ENCODE data around the gene TRIM52. TPM values are rescaled to one million over a fixed set of nuclear protein-coding genes. Genes with fewer than 3 reads are reported as not detected.

The TRIM52 gene
- total RNA-seq, 1 experiment from 2014 or later, result 7.6 TPM

DNA sequence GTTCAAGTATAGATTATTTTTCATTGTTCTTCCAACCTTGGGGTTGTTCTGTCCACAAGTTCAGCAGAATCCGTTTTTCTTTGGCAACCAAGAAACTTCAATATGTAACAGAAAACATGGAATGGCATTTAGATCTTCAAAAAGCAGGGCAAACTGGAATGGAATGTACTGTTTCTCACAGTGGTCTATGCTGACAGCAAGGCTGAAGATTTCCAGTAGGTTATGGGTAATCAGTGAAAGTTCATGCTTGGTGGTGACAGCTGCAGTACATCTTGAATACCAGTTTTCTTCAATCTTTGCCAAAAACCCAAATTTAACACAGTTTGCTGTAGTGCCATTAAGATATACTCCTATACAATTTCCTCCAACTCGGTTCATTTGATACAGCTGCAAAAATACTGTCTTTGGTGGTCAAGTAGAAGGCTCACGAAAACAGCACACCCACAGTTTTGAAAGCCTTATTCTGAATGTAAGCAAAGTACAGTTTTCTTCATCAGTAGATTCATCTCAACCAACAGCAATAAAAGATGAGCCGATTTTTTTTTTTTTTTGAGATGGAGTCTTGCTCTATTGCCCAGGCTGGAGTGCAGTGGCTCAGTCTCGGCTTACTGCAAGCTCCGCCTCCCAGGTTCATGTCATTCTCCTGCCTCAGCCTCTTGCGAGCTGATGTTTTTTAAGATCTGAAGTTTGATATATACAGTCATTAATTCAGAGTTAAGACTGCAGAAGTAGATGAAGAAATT lies 4.9 kb downstream of the TRIM52 start:
- Histone ChIP-seq H4K20me1 (ENCODE audit: insufficient read depth) (peaks cover 18% of the 10 kb centered on the region; the same call in 1 of the 2 replicates), H3K4me3 (replicated peaks in 1 of 2; ENCODE audit: low read depth in 1 of 2, low read length in 2 of 2) (no peak overlapping the region), H3K4me2 (ENCODE audit: low read length) (no peak overlapping the region), H3K4me1 (ENCODE audit: control insufficient read depth in 1 of 2, insufficient read depth in 2 of 2, low read length in 2 of 2) (peaks cover 10 to 15% of the 10 kb centered on the region in 2 experiments; a peak in 3 of 4 replicates), H3K9ac (ENCODE audit: low read length) (no peak overlapping the region), H3K36me3 (ENCODE audit: control insufficient read depth in 1 of 2, insufficient read depth in 2 of 2, low read length in 2 of 2) (peaks cover 23 to 32% of the 10 kb centered on the region in 2 experiments), H3K27me3 (ENCODE audit: insufficient read depth, low read length) (no peaks in the 10 kb centered on the region), H3K79me2 (ENCODE audit: insufficient read depth, low read length) (peaks cover 96% of the 10 kb centered on the region), H2AFZ (ENCODE audit: low read depth, low read length, poor library complexity, severe bottlenecking) (no peak overlapping the region), H3K27ac (ENCODE audit: low read depth, low read length) (no peak overlapping the region), H3K9me3 (ENCODE audit: control insufficient read depth in 1 of 2, insufficient read depth in 1 of 2, low read depth in 1 of 2, low read length in 2 of 2) (no peaks in the 10 kb centered on the region), H3K9me2 (ENCODE audit: insufficient read depth) (no peaks in the 10 kb centered on the region)
- no peak for TF ChIP-seq POLR2A (IDR thresholded peaks at IDR 0.05; ENCODE audit: borderline replicate concordance, extremely low read depth, insufficient read depth, insufficient read length)
- TF ChIP-seq CBX3 (IDR thresholded peaks at IDR 0.05; ENCODE audit: low read depth), result no peak
- no peak for TF ChIP-seq POLR2AphosphoS5 (IDR thresholded peaks at IDR 0.05; ENCODE audit: low read depth, low read length)
- no peak for TF ChIP-seq JUND (IDR thresholded peaks at IDR 0.05)
- no peak for TF ChIP-seq YY1 (IDR thresholded peaks at IDR 0.05; ENCODE audit: extremely low read depth, insufficient replicate concordance, low read depth, low read length)
- TF ChIP-seq TCF7L2 (IDR thresholded peaks at IDR 0.05; ENCODE audit: borderline replicate concordance, extremely low read depth, insufficient read depth, insufficient read length), result no peak
- TF ChIP-seq SRF (IDR thresholded peaks at IDR 0.05; ENCODE audit: low read depth), result no peak
- no peak for TF ChIP-seq ZFX (IDR thresholded peaks at IDR 0.05)
- TF ChIP-seq SIN3A (IDR thresholded peaks at IDR 0.05; ENCODE audit: low read depth), result no peak
- TF ChIP-seq CEBPB (IDR thresholded peaks at IDR 0.05; ENCODE audit: low read depth), result no peak
- TF ChIP-seq EZH2 (IDR thresholded peaks at IDR 0.05), result no peak
- TF ChIP-seq RAD21 (IDR thresholded peaks at IDR 0.05; ENCODE audit: low read depth), result no peak
- TF ChIP-seq EGR1 (IDR thresholded peaks at IDR 0.05; ENCODE audit: low read depth), result no peak
- TF ChIP-seq, protein P1, sequence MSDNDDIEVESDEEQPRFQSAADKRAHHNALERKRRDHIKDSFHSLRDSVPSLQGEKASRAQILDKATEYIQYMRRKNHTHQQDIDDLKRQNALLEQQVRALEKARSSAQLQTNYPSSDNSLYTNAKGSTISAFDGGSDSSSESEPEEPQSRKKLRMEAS (IDR thresholded peaks at IDR 0.05), result no peak
- intact Hi-C loops (cut with micrococcal nuclease), result loop anchor here (5.0 kb wide), 1 partner anchor 74 kb away; no protein-coding TSS in a partner anchor
- CTCF ChIA-PET, result no interaction called here
- DNase-seq (ENCODE audit: low read depth, low spot score) (no peak), ATAC-seq (no peak)
- no TSS peak for BruUV-seq (replicated peaks)
- POLR2A ChIA-PET, result interaction anchor here (1.1 to 1.3 kb wide), 2 partner anchors 10 to 12 kb away, joined by 3 to 5 read pairs; partner anchors contain the start of gene RACK1
- RAD21 ChIA-PET (ENCODE audit: low non-redundant PET in 1 of 2, low total read pairs in 2 of 2, uncharacterized antibody in 2 of 2, unreplicated experiment in 2 of 2), result no interaction called here
